ENCODE data around the gene TDRD6.

DNA sequence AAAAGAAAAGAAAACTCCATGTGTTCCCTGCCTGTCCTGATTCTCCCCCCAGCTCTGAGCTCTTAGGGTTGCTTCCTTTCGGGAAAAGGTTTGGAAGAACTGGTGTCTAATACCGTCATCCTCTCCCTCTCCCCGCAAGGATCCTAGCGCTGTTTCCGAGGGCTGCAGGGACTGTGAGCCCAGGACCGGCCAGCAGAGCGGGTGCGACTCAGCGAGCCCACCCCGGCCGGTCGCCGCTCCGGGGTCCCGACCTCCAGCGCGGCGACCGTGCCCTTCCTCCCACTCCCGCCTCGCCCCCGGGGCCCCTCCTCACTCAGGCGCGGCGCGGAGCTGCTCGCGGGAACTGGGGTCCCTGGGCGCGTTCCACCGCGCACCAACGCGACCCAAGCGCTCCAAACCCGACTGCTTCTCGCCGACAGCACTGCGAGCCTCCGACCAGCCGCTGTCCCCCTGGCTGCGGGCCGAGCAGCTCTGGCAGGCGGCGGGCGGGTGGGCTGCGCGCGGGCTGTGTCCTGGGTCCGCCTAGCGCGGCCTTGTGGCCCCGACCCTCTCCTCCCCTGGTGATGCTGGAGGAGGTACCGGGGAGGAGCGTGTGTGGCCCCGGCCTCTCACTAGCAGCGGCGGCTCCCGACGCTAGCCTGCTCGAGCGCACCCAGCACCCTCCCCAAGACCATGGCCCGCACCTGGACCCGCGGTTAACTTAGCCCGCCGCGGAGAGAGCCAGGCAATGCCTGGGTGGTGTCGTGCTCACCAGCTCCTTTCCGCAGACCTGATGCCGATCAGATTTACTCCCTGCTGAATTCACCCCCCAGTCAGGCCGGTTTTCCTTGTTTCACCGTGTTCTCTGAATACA lies 47.4 kb downstream of the TDRD6 start, which contains the start of gene PLA2G7:
- TF ChIP-seq, protein P1, sequence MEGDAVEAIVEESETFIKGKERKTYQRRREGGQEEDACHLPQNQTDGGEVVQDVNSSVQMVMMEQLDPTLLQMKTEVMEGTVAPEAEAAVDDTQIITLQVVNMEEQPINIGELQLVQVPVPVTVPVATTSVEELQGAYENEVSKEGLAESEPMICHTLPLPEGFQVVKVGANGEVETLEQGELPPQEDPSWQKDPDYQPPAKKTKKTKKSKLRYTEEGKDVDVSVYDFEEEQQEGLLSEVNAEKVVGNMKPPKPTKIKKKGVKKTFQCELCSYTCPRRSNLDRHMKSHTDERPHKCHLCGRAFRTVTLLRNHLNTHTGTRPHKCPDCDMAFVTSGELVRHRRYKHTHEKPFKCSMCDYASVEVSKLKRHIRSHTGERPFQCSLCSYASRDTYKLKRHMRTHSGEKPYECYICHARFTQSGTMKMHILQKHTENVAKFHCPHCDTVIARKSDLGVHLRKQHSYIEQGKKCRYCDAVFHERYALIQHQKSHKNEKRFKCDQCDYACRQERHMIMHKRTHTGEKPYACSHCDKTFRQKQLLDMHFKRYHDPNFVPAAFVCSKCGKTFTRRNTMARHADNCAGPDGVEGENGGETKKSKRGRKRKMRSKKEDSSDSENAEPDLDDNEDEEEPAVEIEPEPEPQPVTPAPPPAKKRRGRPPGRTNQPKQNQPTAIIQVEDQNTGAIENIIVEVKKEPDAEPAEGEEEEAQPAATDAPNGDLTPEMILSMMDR (conservative IDR thresholded peaks at IDR 0.05; ENCODE audit: low read length): no peak
- TF ChIP-seq EZH2phosphoT487 (IDR thresholded peaks at IDR 0.05; ENCODE audit: borderline replicate concordance, low read depth, low read length): no peak
